Right lobe of liver (tissue), 4 donors: ENCODE data around the gene SORD.

Experiments used
- CTCF ChIP-seq, 4 donors: fragments of 200-600 bp in 3 of 4; fragments of 450-650 bp in 1 of 4; IDR thresholded peaks; one replicate each; pipeline versions ENCODE4 v1.5.1 to v1.8.0; 2016 to 2022; ENCODE audit warnings: antibody characterized with exemption in 4 of 4, mild to moderate bottlenecking in 2 of 4
- POLR2A ChIP-seq: fragments of 450-650 bp; IDR thresholded peaks from one replicate; pipeline ENCODE4 v1.6.1; 2017; ENCODE audit warnings: antibody characterized with exemption, mild to moderate bottlenecking
- donor health status: DM: no; HTN: no; CAD: no.
- donor health status: DM: no; HTN: no; CAD: no.
- donor health status: DM: no; HTN: yes; CAD: no.

- no peak for TF ChIP-seq CTCF (IDR thresholded peaks at IDR 0.05)
- TF ChIP-seq POLR2A: no peak
These were observed 100.4 kb downstream of the SORD start for GRCh38 chr15:45123397-45123796.
